HEK293 (cell line): ENCODE data around the gene MBNL2.

Experiments used
- IKZF3 ChIP-seq: fragments of 450-650 bp; IDR thresholded peaks from 2 replicates; pipeline ENCODE4 v1.5.0; 2018; ENCODE audit warnings: missing biosample characterization, mild to moderate bottlenecking, missing genetic modification characterization, moderate library complexity
- ZNF138 ChIP-seq: fragments of 450-650 bp; formaldehyde crosslinking; IDR thresholded peaks from 2 replicates; pipeline ENCODE4 v1.5.1; 2016; ENCODE audit warnings: missing biosample characterization, missing genetic modification characterization, borderline replicate concordance
- TF ChIP-seq, protein P1 (sequence below): fragments of 450-650 bp; formaldehyde crosslinking; IDR thresholded peaks from 2 replicates; pipeline ENCODE4 v1.5.1; 2016; ENCODE audit warnings: missing biosample characterization, missing genetic modification characterization

DNA sequence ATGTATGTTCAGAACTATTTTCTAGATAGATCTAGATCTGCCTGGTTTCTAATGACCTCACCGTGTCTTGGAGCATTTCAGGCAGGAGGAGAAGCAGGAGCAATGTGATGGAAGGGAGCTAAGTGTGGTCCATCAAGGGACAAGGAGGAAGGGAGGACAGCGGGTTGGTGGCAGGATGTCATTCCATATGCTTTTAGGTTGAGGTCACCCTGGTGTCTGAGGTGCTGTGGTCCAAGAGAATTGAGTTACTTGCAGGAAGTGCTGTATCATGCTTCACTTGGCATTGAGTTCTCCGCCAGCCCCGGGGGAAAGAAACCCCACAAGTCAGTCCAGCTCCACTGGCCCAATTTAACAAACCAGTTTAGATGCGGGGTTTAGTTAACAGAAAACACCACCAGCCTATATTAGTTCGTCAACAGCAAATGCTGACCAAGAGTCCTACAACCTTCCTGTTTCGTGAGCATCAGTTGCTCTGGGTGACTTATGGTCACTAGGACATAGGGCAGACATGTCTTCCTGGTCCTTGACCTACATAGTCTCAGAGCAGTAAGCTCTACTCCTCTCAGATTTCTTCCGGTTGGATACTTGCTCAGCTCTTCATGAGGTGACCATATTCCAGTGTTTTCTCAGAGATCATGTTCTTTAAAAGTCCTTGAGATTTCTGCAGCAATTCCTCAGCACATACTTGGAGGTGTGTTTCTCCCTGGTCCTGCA lies 79.4 kb downstream of the MBNL2 start:
- TF ChIP-seq, protein P1, sequence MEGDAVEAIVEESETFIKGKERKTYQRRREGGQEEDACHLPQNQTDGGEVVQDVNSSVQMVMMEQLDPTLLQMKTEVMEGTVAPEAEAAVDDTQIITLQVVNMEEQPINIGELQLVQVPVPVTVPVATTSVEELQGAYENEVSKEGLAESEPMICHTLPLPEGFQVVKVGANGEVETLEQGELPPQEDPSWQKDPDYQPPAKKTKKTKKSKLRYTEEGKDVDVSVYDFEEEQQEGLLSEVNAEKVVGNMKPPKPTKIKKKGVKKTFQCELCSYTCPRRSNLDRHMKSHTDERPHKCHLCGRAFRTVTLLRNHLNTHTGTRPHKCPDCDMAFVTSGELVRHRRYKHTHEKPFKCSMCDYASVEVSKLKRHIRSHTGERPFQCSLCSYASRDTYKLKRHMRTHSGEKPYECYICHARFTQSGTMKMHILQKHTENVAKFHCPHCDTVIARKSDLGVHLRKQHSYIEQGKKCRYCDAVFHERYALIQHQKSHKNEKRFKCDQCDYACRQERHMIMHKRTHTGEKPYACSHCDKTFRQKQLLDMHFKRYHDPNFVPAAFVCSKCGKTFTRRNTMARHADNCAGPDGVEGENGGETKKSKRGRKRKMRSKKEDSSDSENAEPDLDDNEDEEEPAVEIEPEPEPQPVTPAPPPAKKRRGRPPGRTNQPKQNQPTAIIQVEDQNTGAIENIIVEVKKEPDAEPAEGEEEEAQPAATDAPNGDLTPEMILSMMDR (tag by site-specific recombination): no peak
- TF ChIP-seq IKZF3 (tag by site-specific recombination) (no peak), ZNF138 (tag by site-specific recombination) (no peak)
